HG03521 (cell line): ENCODE data around the gene ZFP36L2.

Experiments used
- ATAC-seq: cut with Tn5 transposase; IDR thresholded peaks from one replicate; pipeline ENCODE4 v1.9.1; 2021; ENCODE audit warnings: mild to moderate bottlenecking, moderate library complexity; ENCODE audit not compliant: unreplicated experiment

Gene ZFP36L2

DNA sequence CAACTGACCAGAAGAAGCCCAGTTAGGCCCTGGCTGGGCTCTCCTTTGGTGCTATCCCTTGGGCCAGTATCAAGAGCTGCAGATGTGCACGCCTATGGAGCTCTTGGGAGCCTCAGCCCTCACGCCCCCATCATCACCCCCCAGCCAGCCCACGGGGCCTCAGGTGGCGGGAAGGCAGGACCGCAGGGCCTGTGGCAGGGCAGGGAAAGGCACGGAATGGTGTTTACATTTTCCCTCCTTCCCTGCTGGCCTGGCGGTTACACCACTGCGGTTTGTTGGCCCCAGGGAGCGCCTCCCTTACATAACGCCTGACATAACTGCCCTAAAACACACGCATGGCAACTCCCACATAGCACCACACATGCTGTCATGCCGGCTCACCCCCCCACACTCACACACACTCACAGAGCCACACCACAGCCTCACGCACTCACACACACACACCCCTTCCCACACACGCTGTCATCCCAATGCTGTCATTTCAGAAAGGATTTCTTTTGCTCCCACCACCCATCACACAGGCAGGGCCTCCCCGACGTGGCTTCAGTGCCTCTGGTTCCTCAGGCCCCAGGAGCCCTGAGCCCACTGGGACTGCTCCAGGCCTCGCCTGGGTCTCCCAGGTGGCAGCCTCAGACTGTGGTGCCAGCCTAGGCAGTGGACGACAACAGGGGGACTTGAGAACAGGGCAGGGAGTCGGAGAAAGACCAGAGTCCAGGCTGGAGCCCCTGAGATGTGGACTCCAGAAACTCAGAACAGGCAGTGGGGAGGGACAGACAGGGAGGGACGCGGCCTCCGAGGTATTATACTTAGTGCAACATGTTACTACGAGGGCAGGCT lies 15.7 kb downstream of the ZFP36L2 start:
- ATAC-seq, result no peak

DNA sequence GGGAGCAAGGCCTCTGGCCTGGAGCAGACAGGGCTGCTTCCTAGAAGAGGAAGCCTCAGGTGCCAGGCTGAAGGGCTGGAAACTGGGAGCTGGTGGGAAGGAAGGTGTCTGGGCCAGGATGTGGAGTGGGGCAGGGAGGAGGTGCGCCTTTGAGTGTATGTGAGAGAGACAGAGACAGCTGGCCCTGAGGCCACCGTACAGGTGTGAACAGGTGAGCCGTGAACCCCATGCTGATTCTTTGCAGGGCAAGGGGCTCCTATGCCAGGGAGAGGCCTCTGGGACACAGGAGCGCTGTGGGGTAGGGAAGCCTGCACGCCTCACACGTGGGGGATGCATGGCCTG lies 16.3 kb downstream of the ZFP36L2 start:
- ATAC-seq, result no peak

DNA sequence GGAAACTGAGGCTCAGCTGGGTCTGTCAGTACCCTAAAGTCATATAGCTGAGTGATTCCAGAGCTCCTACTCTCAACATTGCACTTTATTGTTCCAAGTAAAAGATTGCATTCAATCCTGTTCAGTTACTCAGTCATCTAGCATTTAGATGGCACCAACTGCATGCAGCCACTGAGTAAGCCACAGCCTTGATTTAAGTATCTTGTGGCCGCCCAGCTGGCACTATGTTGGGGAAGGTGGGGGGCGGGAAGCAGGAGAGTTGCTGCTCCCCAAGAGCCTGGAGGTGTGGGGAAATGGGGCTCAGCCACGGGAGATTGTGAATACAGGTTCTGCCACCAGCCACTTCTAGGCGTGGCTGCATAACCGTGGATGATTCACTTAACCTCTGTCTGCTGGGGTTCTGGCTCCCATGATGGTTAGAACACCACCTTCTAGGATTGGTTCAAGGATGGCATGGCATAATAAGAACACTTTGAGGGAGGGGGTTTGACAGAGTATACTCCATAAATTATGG lies 17.1 kb downstream of the ZFP36L2 start:
- ATAC-seq, result no peak

DNA sequence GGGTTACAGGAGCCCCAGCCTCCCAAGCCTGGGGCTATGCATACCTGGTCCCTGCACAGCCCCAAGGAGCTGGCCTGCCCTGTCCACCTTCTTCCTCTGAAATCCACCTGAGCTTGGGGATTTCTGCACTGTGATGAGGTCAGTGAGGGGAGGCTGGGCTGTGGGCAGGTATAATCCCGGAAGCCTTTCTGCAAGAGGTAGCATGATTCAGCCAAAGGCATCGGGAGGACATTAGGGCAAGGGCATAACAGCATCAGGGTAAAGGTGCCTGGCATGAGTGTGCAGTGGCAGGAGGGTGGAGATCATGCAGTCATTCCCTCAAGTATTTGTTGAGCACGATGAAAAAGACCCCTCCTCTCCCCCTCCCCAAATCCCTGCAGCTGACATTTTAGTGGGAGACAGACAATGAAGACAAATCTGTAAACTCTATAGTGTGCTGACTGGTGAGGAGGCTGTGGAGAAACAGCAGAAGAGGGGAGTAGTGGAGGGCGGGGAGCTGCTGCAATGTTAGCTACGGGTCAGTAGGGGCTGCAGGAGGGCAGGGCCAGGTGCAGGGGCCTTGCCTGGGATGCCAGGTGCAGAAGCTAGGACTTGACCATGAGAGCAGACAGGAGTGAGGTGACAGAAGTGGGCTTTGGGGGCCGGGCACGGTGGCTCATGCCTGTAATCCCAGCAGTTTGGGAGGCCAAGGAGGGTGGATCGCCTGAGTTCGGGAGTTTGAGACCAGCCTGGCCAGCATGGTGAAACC lies 18.7 kb downstream of the ZFP36L2 start:
- no peak for ATAC-seq

DNA sequence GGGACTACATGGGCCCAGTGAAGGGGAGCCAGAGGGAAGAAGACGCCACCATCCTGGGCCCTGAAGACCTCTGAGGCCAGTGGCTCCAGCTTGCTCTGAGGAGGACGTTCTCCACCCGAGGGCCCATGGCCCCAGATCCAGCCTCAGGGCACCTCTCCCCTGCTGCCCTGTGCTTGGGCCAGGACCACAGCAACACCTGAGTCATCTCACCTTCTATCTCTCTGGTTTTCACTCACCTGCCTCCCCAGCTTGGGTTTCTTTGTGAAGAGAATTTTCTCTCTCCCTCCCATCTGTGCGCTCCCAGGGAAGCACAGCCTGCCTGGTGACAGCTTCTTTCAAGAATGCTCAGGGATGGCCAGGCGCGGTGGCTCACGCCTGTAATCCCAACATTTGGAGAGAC lies 19.8 kb downstream of the ZFP36L2 start:
- ATAC-seq, result no peak

DNA sequence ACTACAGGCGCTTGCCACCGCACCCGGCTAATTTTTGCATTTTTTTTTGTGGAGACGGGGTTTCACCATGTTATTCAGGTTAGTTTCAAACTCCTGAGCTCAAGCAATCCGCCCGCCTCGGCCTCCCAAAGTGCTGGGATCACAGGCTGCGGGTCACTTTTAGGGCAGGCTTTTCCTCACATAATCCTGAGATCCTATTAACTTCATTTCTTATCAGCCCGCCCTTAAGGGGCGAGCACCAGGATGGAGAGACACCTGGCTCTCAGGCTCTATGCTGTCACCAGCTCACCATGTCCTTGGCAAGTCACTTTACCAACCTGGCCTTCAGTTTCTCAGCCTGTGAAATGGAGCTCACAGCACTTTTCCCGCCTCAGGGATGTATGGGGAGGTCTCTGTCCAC lies 23.0 kb downstream of the ZFP36L2 start:
- ATAC-seq, result no peak

DNA sequence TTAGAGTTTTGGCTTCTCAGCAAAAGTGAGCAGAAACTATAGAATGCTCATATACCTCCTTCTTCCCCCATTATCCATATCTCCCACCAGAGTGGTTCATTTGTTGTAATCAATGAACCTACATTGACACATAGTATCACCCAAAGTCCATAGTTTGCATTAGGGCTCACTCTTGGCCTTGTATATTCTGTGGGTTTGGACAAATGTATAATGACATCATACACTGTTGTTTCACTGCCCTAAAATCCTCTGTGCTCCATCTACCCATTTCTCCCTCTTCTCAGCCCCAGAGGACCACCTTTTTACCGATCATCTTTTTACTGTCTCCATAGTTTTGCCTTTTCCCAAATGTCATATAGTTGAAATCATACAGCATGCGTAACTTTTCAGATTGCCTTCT lies 24.1 kb downstream of the ZFP36L2 start:
- ATAC-seq, result no peak

DNA sequence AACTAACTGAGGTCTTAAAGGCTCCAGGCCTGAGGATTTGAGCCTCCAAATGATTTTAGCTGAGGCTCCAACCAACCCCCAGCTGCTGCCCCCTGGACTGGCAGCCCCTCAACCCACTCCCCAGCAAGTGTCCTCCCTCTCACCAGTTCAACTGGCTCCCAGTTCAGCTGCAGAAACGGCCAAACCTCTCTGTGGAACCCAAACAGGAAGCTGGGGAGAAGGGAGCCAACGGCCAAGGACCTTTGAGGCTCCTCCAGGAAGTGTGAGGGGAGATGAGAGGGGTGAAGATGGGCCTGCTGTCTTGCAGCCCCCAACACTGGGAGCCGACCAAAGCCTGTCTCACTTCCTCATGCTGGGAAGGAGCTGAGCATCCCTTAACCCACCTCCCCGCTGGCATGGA lies 24.9 kb downstream of the ZFP36L2 start:
- ATAC-seq, result no peak

DNA sequence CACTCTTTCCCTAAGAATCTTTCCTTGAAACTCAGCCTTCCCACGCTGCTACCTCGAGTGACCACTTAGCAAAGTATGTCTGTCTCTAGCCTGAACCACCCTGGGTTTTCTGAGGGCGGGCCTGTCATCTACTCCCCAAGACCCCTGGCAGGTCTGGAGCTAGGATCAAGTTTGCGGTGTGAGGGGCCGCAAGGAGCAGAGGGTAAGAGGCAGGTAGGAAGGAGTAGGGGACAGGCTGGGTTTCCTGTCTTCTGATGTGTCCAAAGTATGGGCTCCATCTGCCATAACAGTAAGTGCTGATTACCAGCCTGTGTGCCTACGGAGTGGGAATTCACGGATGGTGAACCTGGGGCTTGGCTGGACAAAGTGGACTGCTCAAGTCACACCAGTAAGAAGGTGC lies 25.4 kb downstream of the ZFP36L2 start:
- no peak for ATAC-seq

DNA sequence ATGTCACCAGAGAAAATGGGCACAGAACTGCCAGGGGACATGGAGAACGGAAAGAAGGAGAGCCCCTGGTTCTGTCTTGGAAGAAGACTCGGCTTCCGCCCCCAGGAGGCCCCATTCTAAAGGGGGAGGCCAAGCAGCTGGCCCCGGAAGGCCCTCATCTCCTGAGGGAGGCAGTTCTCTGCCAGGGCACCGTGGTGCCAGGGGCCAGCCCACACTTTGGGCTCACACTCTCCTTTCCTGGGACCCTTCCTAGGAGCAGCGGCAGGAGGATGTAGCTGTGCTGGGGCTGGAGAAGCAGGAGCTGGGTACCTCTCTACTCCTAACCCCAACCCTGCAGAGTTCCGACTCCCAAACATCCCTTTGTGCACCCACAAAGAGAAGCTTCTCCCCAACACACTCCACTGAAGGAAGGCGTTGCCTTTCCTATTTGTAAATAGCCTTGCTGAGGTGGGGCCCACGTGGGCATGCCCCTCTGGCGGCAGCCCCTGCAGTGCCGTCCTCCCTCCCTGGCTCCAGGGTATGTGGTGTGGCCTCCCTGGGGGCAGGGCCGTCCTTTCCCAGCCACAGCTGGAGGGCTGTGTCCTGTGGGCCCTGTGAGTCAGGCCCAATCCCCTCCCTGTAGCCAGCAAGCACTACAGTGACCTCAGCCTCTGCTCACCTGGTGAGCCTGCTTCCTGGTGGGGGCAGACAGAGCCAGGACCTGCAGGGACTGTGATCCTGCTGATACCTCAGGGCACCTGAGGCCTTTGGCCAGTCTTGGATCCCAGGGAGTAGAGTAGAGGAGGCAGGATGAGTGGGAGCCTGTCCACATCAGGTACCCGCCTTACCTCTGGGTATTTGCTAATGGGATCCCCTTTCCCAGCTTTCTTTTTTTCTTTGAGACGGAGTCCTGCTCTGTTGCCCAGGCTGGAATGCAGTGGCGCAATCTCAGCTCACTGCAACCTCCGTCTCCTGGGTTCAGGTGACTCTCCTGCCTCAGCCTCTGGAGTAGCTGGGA lies 26.6 kb downstream of the ZFP36L2 start:
- ATAC-seq, result no peak

DNA sequence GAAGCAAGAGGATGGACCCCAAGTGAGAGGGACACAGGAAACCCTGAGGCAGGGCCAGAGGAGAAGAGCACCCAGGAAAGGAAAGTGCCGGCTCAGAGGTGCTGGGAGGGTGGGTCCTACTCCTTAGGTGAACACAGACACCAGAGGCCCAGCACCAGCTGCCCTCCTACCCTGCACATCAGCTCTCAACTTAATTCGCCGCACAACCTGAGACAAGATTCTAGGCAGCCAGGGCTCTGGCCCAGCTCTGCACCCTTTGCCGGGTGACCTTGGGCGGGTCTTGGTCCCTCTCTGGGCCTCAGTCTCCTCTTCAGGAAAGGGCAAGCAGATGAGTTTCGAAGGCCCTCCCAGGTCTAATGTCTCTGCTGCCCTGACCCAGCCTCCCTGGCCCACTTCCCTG lies 28.1 kb downstream of the ZFP36L2 start:
- no peak for ATAC-seq

DNA sequence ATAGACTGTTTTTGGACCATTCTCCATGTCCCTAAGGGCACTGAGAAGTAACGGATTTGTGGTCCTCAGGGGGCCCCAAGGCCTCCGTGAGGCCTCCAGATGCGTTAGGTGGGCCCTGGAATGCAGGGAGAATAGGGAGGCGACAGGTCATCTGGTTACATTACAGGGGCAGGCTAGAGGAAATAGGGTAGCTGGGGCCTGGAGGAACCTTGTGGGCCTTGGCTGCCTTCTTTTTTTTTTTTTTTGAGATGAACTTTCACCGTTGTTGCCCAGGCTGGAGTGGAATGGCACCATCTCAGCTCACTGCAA lies 28.9 kb downstream of the ZFP36L2 start:
- ATAC-seq, result no peak

DNA sequence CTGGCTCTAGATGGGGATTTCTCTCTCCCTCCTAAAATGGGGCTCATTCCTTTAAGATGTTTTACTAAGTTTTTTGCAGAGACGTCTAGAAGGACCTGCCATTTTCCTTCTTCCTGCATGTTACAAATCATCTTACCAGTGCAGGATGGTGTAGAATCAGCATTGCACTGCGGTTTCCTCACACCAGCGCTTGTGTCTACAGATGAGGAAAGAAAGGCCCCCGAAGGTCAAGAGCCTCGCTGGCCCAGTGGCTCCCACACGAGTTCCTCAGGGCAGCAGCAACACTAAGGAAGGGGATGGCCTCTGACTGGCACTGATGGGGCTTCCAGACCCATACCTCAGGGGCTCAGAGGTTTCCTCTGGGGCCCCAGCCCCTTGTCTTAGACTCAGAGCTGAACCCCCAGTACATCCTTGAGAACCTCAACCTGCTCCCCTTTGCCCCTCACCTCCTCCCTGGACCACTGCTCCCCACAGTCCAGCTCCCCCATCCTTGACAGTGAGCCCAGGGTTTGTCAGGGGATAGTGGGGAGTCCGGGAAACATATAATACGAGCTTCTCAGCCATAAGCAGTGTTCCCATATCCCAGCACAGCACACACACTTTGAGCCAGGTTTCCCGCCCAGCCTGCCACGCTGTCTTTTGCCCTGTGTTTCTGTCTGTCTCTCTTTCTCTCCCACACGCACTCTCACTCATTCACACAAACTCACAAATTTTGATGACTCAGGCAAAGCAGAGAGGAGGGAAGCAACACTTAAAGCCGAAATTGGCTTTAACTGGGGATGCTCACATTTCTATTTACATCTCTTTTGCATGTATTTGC lies 29.4 kb downstream of the ZFP36L2 start:
- no peak for ATAC-seq

DNA sequence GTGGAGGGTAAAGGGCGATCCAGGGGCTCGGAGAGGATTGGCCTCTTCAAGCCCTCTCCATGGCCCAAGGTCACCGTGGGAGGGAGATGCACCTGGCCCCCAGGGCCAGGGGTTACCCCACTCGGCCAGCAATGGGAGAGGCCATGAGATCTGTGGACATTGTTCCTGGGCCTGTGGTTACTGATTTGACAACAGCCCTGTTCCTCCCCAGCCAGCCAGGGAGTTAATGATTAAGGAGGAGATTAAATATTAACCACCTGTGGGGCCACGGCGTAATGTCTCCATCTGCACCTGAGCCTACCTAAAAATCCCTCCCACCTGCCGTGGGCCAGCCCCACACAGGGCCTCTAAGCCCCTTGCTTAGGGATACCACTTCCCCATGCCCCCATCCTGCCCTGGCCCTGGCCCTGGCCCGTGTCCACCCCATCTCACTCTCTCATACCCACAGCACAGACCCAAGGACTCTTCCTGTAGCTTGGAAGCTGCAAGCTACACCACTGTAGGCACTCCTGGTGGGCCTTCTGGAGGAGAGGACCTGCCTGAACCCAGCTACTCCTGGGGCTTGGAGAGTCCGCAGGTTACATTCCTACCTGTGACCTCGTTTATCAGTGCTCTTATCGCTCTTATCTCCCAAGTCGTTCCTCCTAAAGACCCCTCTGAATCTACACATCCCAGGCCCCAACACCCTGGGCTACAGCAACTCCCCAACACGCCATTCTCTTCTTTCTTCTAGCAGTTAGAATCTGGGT lies 32.1 kb downstream of the ZFP36L2 start:
- ATAC-seq, result no peak

DNA sequence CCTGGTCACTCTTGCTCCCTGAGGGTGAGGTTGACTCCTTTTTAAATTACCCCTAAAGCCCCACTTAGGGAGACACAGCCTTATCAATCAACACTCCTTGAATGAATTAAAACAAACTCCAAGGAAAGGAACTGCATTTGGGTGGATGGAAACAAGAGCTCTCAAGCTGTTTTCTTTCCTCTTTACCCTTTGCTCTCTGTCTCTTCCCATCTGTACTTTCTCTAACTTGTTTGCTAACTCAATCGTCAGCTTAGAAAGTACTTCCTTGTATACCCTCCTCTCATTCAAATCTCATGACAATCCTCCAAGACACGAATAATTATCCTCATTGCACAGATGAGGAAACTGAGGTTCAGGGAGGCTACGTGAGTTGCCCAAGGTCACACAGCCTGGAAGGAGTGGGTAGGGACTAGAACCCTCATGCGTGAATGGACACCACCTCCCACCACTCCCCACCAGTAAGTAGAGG lies 32.7 kb downstream of the ZFP36L2 start:
- ATAC-seq, result no peak

DNA sequence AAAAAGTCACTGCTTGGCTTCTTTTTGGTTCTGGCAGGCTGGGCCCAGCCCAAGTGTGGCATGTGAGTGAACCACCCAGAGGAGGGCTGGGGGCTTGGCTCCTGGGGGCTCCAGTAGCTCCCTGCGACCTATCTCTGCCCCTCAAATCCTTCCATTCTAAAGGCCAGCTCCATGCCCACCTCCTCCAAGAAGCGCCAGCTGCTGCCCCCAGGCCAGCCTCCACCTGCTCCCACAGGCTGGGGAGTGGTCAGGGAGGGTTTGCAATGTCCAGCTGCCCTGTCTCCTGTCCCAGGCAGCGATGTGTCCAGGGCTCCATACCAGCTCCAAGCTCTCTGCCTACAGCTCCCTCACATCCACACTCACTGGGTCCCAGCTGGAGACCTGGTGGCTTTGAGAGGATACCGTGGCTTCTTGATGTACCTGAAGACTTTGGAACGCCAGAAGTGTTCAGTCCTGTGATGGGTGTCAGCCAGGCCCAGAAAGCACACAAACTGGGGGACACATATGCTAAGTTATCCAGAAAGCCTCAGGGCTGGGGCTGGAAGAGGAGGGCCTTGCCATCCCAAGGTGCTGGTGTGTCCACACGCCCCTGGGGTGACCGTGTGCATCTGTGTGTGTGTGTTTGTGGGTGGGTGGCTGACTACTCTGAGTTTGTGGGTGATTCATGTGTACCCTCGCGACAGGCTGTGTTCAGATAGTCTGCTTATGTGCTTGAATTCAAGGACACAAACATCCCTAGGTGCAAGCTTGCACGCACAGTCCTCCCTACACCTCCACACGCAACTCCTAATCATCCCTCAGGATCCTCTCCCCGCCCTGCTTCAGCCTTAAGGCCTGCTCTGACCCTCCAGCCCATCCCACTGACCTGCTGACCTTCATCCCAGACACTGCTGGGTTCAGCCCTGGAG lies 33.4 kb downstream of the ZFP36L2 start:
- ATAC-seq, result no peak

DNA sequence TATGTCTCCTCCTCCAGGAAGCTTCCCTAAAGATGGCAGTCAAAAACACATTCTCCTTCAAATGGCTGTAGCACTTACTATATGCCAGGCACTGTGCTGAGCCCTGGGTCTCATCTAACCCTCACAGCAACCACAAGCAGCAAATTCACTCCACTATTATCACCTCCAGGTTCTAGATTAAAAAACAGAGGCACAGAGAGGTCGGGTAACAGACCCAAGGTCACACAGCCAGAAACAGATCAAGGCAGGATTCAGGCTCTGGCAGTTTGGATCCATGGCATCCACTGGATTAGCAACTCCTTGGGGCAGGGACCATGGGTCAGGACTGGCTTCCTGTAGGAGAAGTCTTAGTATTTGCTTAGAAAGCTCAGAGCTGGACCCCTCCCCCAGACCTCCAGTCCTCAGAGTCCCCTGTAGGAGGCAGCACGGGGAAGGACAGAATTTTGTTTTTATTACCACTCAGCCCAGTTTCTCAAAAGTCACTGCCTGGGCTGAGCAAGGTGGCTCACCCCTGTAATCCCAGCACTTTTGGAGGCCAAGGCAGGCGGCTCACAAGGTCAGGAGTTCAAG lies 34.4 kb downstream of the ZFP36L2 start:
- ATAC-seq, result no peak
